Erythroblast (primary cell): ENCODE measurements around the gene POFUT2.

Experiments used
- GATA1 ChIP-seq: IDR thresholded peaks from 2 replicates; pipeline ENCODE4 v1.6.1; 2011; ENCODE audit warnings: low read depth, mild to moderate bottlenecking, control low read depth, low read length, moderate library complexity
- POLR2A ChIP-seq: IDR thresholded peaks from 2 replicates; pipeline ENCODE4 v1.6.1; 2011; ENCODE audit warnings: mild to moderate bottlenecking, low read length

- TF ChIP-seq POLR2A (no peak), GATA1 (no peak)
Measured at GRCh38 chr21:45260191-45260825, 27.4 kb downstream of the POFUT2 start.
